Stimulated activated CD4-positive, alpha-beta T cell treated with anti-CD3 and anti-CD28 coated beads, Interleukin-12 subunit alpha, Interleukin-12 subunit beta, amount 100 ng/mL, for 24 hours (primary cell): Measurements from ENCODE around the gene NUAK2.

Experiments
- DNase-seq, 2 experiments: peaks; one replicate each; pipeline ENCODE4 v3.0.0-alpha.2; 2020; ENCODE audit warnings: low read depth in 2 of 2

Gene NUAK2

DNA sequence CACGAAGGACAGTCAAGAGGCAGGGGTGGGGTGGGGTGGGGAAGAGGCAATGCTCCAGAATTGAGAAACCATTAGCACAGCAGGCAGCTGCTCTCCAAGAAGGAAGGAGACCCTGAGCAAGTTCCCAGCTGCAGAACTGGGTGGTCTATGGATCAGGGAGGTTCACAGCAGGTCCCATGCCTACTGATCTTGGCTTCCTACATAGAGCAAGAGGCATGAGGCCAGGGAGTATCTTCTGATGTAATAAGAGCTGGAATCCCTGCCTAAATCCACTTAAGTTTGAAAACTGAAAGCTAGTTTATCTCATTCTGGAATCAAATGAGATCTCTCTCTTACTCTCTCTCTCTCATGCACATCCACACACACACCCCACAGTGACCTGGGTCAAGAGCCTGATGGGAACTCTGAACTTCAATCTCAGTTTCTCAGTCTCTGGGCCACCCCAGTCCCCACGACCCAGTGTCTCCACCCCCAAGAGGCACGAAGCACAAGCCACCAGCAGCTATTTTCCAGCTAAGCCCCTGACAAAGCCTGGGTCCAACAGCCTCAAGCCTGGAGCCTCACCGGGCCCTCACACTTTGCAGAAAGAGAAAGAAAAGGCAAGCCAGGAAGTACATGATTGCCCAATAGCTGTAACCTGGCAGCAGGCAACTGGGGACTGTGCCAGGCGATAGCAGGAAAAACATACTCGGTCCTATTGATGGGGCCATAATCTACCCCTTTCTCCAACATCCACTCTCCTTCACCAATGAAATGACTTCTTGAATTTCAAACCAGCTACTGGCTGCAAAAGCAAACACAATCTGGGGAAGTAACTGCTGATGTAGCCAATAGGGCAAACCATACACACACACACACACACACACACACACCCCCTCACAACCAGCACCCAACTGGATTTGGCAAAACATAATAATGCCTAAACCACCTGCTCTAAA is 2.2 kb downstream of the NUAK2 start:
- no peak for DNase-seq

GRCh38 chr1:205318231-205318991 is 3.1 kb downstream of the NUAK2 start:
- DNase-seq: no peak

DNA sequence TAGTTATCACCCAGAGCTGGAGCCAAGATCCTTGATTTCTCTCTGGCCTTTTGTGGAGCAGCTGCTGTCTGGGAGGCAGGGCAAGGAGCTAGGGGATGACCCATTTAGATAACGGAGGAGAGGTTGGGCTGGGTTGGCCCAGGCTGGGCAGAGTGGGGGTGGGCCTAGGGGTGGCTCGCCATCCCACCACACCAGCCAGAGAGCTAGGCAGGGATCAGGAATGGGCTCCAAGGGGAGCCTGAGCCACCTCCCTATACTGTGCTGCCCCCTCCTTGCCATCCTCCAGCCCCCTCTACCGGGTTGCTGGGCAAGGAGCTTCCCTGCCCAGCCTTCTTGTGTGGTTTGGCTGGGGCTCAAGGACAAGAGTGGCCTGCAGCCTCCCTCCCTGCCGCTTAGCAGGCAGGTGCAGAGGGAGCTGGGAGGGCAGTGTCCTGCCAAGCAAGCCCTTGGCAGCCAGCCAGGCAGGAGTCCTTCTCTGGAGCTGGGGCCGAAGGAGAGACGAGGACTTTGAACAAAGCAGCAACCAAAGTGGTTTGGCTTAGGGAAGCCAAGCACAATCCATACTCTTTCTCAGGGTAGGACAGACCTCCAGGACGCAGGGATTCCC is 4.1 kb downstream of the NUAK2 start:
- DNase-seq: no peak

GRCh38 chr1:205316161-205316566 is 5.4 kb downstream of the NUAK2 start:
- no peak for DNase-seq

GRCh38 chr1:205315008-205315618 is 6.4 kb downstream of the NUAK2 start:
- DNase-seq: no peak

- no peak for DNase-seq
Observed at GRCh38 chr1:205313563-205314308, 7.8 kb downstream of the NUAK2 start.

DNA sequence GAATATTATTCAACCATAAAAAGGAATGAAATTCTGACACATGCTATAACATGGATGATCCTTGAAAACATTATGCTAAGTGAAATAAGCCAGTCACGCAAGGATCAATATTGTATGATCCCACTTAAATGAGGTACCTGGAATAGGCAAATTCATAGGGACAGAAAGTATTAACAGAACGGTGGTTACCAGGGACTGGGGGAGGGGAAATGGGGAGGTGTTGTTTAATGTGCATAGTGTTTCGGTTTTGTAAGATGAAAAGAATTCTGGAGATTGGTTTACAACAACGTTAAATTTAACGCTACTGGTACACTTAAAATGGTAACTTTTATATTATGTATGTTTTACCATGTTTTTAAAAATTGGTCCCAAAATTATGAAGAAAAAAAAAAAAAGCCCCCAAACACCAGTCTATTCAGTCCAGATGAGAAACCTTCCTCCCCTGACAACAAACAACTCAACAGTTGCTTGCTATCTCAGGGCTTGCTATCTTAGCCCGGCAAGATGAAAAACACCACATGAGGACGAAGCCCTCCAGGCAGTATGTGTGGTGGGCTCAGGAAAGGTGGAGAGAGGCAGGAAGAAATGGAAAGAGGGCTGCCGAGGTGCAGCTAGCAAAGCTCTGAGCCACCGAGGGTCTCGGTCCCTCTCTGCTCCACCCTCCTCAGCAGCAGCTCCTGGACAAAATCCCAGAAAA is 8.5 kb downstream of the NUAK2 start:
- DNase-seq: no peak

DNA sequence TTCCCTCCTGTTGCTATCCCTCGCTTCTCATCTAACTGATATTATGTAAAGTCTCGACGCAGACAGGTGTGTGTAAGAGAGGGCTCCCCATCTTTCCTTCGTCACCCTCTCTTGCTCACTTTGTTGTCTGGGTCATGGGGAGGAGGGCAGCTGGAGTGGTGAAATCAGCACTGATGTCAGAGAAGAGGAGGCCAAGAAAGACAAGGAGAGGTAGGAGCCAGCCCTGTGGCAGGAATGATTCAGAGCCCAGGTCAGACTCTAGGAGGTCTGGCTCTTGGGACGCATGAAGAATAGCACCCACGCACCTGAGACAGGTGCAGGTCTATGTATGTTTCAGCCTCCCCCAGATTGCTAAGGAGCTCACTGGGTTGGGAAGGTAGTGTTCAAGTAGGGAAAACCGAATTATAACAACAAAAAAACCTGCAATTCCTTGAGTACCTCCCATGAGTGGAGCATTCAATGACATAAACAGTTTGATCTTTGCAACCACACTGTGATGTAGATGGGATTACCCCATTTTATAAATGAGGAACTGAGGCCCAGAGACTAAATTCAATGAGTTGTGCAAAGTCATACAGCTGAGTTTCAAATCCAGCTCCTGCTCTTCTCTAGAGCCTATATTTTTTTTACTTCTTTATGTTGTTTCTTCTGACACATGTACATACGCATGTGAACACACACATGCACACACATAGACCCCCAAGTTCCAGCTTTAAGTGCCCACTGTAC is 10.4 kb downstream of the NUAK2 start:
- DNase-seq: no peak

DNA sequence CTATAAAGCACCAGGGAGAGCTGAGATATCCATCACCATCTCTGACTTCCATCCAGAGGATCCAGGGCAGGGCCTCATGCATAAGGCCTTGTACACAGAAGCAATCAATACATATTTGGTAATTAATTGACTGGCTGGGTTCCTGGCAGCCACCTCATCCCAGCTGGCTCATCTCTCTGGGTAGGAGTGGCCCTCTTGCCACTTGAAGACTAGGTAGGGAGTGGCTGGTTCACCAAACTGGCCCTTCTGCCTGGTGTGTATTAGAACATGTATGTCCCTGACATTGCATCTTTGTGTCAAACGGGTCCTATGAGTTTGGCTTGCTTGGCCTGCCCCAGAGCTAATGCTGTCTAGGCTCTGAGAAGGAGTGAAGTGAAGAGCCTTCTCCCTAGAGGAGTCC is 11.8 kb downstream of the NUAK2 start:
- no peak for DNase-seq

DNA sequence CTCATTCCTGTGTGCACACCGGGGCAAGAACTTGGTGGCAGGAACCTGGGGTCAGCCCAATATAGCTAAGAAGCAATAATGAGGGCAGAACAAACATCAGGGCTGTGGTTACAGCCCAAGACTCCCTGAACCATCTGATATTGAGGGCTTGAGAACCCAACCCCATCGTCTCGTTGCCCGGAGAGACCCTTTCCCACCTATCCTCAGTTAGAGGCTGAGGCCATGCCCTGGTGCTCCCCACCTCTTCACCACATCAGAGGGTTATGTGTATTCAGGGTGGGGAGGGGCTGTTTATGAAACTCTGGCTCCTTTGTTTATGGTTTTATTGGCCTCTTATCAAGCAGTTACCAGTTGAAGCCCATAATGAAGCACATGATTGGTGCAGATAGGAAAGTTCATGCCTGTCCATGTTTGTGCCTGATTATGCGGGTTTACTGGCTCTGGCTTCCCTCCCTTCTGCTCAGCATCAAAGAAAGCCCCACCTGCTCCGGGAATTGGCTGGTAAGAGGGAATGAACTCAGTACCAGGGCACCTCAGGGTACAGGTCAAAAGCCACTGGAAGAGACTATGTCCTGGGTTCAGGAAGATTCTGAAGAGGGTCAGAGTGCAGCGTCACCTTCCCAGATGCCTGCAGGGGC is 14.5 kb downstream of the NUAK2 start:
- DNase-seq: no peak

GRCh38 chr1:205304695-205305070 is 16.9 kb downstream of the NUAK2 start:
- DNase-seq: no peak

GRCh38 chr1:205304046-205304694 is 17.4 kb downstream of the NUAK2 start:
- DNase-seq: no peak

- DNase-seq: no peak
Observed at GRCh38 chr1:205303247-205303888, 18.2 kb downstream of the NUAK2 start.

DNA sequence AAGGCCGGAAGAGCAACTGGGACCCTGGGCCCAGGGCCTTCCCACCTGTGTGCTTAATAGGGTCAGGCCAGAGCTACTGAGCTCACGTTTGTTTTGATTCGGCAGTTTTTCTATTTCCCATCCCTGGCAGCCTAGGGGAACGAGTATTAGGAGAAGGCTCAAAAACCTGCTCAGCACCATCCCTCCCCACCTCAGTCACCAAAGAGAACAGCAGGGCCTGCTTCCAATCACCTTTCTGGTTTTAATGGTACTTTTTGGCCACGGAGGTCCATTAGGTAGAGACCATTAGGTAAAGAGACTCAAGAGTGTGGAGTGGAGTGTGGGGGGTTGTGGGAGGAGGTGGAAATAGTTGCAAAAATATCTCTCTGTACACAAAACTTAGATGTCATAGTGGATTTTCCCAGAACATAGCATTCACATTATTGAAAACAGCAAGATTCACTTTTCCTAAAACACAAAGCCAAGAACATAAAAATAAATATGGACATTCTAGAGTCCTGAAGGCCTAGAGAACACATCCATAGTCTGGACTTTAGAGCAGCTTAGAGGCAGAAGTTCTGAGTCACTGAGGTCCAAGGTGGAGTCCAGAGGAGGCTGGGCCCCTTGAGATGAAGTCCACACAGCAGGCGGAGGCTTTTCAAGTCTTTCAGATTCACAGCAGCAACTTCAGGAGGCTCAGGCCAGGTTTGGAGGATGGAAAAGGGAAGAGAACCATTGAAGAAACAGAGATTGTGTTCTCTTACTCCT is 19.5 kb downstream of the NUAK2 start:
- no peak for DNase-seq

DNA sequence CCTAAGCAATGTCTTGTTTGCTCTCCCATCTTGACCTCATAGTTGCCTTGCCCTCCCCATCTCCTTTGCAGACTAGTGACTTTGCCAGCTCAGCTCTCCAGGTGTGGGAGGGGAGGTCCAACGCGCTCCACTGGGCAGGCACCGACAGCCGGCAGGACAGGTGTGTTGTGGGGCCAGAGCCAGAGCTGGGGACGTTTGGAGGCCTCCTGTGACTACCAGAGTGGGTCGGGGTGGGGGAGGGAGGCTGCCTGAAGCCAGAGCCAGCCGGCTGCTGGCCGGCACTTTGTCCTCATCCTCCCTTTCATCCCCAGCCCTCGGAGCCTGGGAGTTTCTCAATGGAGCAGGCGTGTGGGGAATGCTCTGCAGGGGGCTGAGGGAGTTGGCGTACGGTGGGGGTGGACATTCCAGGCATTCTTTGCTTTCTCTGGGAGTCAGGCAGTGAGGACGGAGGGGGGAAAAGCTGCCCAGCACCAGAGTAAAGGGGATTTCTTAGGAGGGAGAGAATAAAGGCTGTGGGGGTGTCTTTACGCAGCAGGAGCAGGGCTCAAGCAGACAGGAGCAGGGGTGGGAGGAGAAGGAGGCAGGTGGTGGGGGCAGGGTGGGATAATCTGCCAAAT is 20.2 kb downstream of the NUAK2 start:
- no peak for DNase-seq

GRCh38 chr1:205300149-205300548 is 21.4 kb downstream of the NUAK2 start:
- no peak for DNase-seq
